ENCODE data around the gene SPATA3.

GRCh38 chr2:230990131-230990898 is 5.6 kb upstream of the SPATA3 start:
- TF ChIP-seq CTCF (IDR thresholded peaks at IDR 0.05; ENCODE audit: low read depth, low read length) (no peak), EZH2phosphoT487 (IDR thresholded peaks at IDR 0.05; ENCODE audit: low read depth) (no peak)
